Endothelial cell of umbilical vein (primary cell): ENCODE results near the gene MPZL3. TPM values are rescaled to one million over a fixed set of nuclear protein-coding genes. Genes with fewer than 3 reads are reported as not detected.

Experiments
- BruUV-seq: library from RNA; stranded (reverse); fragments of 400-500 nt; replicated peaks from 2 replicates; lab custom pipeline; 2021; lab: Mats Ljungman, UMichigan
- CTCF ChIA-PET: fragments of 300-600, 350-600 bp; sonication (Branson Sonifier 250); formaldehyde crosslinking; loops from one replicate; lab custom pipeline; 2021; ENCODE audit warnings: antibody characterized with exemption, inconsistent platforms; lab: Charles Lee
- POLR2A ChIA-PET: fragments of 300-600, 350-600 bp; sonication (Branson Sonifier 250); formaldehyde crosslinking; loops from one replicate; lab custom pipeline; 2021; ENCODE audit warnings: antibody characterized with exemption, inconsistent platforms; lab: Charles Lee
- DNase-seq: peaks from one replicate; pipeline ENCODE4 v3.0.0-alpha.2; 2011; ENCODE audit warnings: low read depth, low spot score
- FAIRE-seq: peaks from 2 replicates; lab custom pipeline; 2011; peaks lifted over from hg19 to GRCh38; lab: Jason Lieb, UNC
- H2AFZ ChIP-seq: 2 replicates; pipeline ENCODE4 v1.6.0; 2012; ENCODE audit warnings: low read depth, low read length, control low read depth, inconsistent platforms
- H3K27ac ChIP-seq: 2 replicates; pipeline ENCODE4 v1.5.1; 2011; ENCODE audit warnings: low read depth, mild to moderate bottlenecking, control low read depth, low read length, moderate library complexity; ENCODE audit not compliant: insufficient read depth
- H3K27me3 ChIP-seq, 2 experiments: 2 replicates each; pipeline versions ENCODE4 v1.6.0 to v1.6.1; 2011; ENCODE audit warnings: low read length in 2 of 2, mixed read lengths in 1 of 2; ENCODE audit not compliant: control insufficient read depth in 2 of 2, insufficient read depth in 2 of 2
- H3K36me3 ChIP-seq, 2 experiments: 2 replicates in 1 of 2; 3 replicates in 1 of 2; pipeline ENCODE4 v1.5.1; 2011; ENCODE audit warnings: low read length in 2 of 2, mild to moderate bottlenecking in 1 of 2, moderate library complexity in 1 of 2; ENCODE audit not compliant: control insufficient read depth in 2 of 2, insufficient read depth in 2 of 2; ENCODE audit errors: extremely low read depth in 1 of 2
- H3K4me1 ChIP-seq: 3 replicates; pipeline ENCODE4 v1.5.1; 2011; ENCODE audit warnings: mild to moderate bottlenecking, low read length; ENCODE audit not compliant: control insufficient read depth, insufficient read depth; ENCODE audit errors: extremely low read depth
- H3K4me2 ChIP-seq: 2 replicates; pipeline ENCODE4 v1.6.1; 2011; ENCODE audit warnings: low read length, control low read depth, mixed read lengths; ENCODE audit not compliant: insufficient read depth
- H3K4me3 ChIP-seq, 3 experiments: fragments of 200-600 bp in 1 of 3; sonication (generic), shearing (Covaris generic) in 1 of 3; replicated peaks in 1 of 3; 2 replicates each; pipeline ENCODE4 v1.5.1; 2011 to 2016; ENCODE audit warnings: control low read depth in 3 of 3, low read length in 3 of 3, mild to moderate bottlenecking in 2 of 3, inconsistent platforms in 1 of 3, low read depth in 1 of 3, moderate library complexity in 1 of 3; ENCODE audit not compliant: insufficient read depth in 1 of 3
- H3K79me2 ChIP-seq: 2 replicates; pipeline ENCODE4 v1.6.0; 2012; ENCODE audit warnings: low read length, inconsistent platforms; ENCODE audit not compliant: control insufficient read depth, insufficient read depth
- H3K9ac ChIP-seq: replicated peaks from 2 replicates; pipeline ENCODE3; 2011; ENCODE audit warnings: low read length, control low read depth; ENCODE audit not compliant: insufficient read depth; ENCODE audit errors: extremely low read depth
- H3K9me1 ChIP-seq: replicated peaks from 3 replicates; pipeline ENCODE4 v1.6.0; 2011; ENCODE audit warnings: mild to moderate bottlenecking, low read length; ENCODE audit not compliant: control insufficient read depth, insufficient read depth; ENCODE audit errors: extremely low read depth
- H3K9me3 ChIP-seq: replicated peaks from 2 replicates; pipeline ENCODE4 v1.5.1; 2012; ENCODE audit warnings: low read length, inconsistent platforms; ENCODE audit not compliant: control insufficient read depth, insufficient read depth
- H4K20me1 ChIP-seq: replicated peaks from 2 replicates; pipeline ENCODE3; 2011; ENCODE audit warnings: mild to moderate bottlenecking, low read length; ENCODE audit not compliant: control insufficient read depth, insufficient read depth; ENCODE audit errors: extremely low read depth
- EZH2 ChIP-seq: IDR thresholded peaks from 2 replicates; pipeline ENCODE4 v1.6.1; 2012; ENCODE audit warnings: borderline replicate concordance, low read depth, mild to moderate bottlenecking, moderate library complexity, low read length, inconsistent platforms; ENCODE audit not compliant: severe bottlenecking
- FOS ChIP-seq: IDR thresholded peaks from 2 replicates; pipeline ENCODE4 v1.6.1; 2011; ENCODE audit warnings: mild to moderate bottlenecking, low read length, moderate library complexity, borderline replicate concordance; ENCODE audit not compliant: insufficient read depth
- GATA2 ChIP-seq: IDR thresholded peaks from 2 replicates; pipeline ENCODE4 v1.7.0; 2011; ENCODE audit warnings: low read depth, mild to moderate bottlenecking, moderate library complexity, mixed read lengths, low read length; ENCODE audit not compliant: insufficient read length, insufficient read depth
- JUN ChIP-seq: IDR thresholded peaks from 2 replicates; pipeline ENCODE4 v1.6.1; 2011; ENCODE audit warnings: borderline replicate concordance, low read depth; ENCODE audit not compliant: insufficient read length, insufficient read depth
- MYC ChIP-seq: IDR thresholded peaks from one replicate; pipeline ENCODE4 v1.6.1; 2011; ENCODE audit warnings: mild to moderate bottlenecking, low read depth, low read length
- POLR2A ChIP-seq: IDR thresholded peaks from 2 replicates; pipeline ENCODE4 v1.6.1; 2012; ENCODE audit warnings: low read depth, mild to moderate bottlenecking, control low read depth, low read length
- POLR2AphosphoS5 ChIP-seq: IDR thresholded peaks from 2 replicates; pipeline ENCODE4 v1.6.1; 2012; ENCODE audit warnings: low read depth, mild to moderate bottlenecking, control low read depth, low read length, moderate library complexity; ENCODE audit not compliant: insufficient read depth
- dilution Hi-C: fragments of 300-500 bp; cut with MboI; formaldehyde crosslinking; loops from one replicate; pipeline ENCODE4 v1.15.0; 2019; ENCODE audit warnings: low sequenced_read_pairs; ENCODE audit not compliant: extremely low pct_ligation_motif_present
- intact Hi-C: fragments of 100-400 bp; cut with micrococcal nuclease; formaldehyde crosslinking; loops from one replicate; pipeline ENCODE4 v1.10.0; 2022
- polyA plus RNA-seq, 4 experiments: library from polyadenylated mRNA; depleted of rRNA in 3 of 4; stranded (reverse) in 3 of 4; unstranded in 1 of 4; fragments of >200 nt; gene quantifications; 2 replicates each; pipeline versions ENCODE4 v1.2.1 to v1.2.3, GENCODE V29; 2011 to 2012; ENCODE audit warnings: missing spikeins in 1 of 4
- total RNA-seq: library from RNA; stranded (reverse); gene quantifications from 2 replicates; pipeline ENCODE4 v1.2.3, GENCODE V29; 2021
- TF ChIP-seq, protein P1 (sequence below): IDR thresholded peaks from 2 replicates; pipeline ENCODE4 v1.6.1; 2011; ENCODE audit not compliant: insufficient read depth, insufficient read length
- TF ChIP-seq, protein P2 (sequence below), 2 donors: IDR thresholded peaks; 1 replicate in 1 of 2; 2 replicates in 1 of 2; pipeline ENCODE4 v1.5.1; 2011; ENCODE audit warnings: low read length in 2 of 2, mild to moderate bottlenecking in 2 of 2, moderate library complexity in 2 of 2, control low read depth in 1 of 2, inconsistent platforms in 1 of 2, low read depth in 1 of 2; ENCODE audit not compliant: insufficient read depth in 1 of 2; ENCODE audit errors: extremely low read depth in 1 of 2

The MPZL3 gene
- total and polyA plus RNA-seq, 2 donors (not counting 3 experiments of a cell fraction or from before 2014, with no cell fraction given), result 2.5 to 7.1 TPM

DNA sequence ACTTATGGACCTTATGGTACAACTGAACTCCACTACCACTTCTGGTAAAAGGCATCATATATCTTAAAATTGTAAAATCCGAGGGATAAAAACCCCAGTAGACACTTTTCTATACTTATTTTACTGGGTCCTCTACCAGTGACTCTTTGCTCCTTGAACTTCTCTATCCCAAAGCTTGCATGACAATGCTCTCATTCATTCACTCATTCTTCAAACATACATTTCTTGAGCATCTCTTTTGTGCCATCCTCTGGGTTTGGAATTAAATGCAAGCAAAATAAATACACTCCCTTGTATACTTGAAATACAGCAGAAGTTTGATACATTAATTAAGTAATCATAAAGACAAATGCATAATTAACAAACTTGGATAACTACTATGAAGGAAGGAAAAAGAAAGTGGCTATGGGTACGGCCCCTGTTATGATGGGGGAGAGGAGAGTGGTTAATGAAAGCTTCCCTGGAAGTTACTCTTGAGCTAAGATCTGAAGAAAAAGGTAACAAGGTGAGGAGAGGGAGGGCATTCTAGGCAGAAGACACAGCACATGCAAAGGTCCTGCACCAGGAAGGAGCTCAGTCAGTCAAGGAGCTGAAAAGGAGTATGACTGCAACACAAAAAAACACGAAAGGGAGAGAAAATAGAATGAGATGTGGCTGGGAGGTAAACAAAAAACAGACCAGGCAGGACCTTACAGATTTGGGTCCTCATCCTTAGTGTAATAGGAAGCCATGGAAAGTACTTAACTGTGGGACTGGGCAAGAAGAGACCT, 8.0 kb downstream of the MPZL3 start:
- FAIRE-seq, result no peak
- no peaks in the 10 kb centered on the region for H3K27me3 ChIP-seq

More for the DNA sequence above, 8.0 kb downstream of the MPZL3 start:
- no peak overlapping the region for H3K4me2 ChIP-seq
- H3K9me3 ChIP-seq, result no peaks in the 10 kb centered on the region
- ChIA-PET POLR2A (no interaction called here), CTCF (interaction anchor here (1.5 kb wide), 1 partner anchor 46 kb away, joined by 7 read pairs; no protein-coding TSS in a partner anchor)
- no peak overlapping the region for H3K9ac ChIP-seq
- TF ChIP-seq MYC (no peak), EZH2 (no peak), FOS (no peak), JUN (no peak), GATA2 (no peak), POLR2AphosphoS5 (no peak), POLR2A (no peak)
- TF ChIP-seq, protein P1, sequence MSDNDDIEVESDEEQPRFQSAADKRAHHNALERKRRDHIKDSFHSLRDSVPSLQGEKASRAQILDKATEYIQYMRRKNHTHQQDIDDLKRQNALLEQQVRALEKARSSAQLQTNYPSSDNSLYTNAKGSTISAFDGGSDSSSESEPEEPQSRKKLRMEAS, result no peak
- TF ChIP-seq, protein P2, sequence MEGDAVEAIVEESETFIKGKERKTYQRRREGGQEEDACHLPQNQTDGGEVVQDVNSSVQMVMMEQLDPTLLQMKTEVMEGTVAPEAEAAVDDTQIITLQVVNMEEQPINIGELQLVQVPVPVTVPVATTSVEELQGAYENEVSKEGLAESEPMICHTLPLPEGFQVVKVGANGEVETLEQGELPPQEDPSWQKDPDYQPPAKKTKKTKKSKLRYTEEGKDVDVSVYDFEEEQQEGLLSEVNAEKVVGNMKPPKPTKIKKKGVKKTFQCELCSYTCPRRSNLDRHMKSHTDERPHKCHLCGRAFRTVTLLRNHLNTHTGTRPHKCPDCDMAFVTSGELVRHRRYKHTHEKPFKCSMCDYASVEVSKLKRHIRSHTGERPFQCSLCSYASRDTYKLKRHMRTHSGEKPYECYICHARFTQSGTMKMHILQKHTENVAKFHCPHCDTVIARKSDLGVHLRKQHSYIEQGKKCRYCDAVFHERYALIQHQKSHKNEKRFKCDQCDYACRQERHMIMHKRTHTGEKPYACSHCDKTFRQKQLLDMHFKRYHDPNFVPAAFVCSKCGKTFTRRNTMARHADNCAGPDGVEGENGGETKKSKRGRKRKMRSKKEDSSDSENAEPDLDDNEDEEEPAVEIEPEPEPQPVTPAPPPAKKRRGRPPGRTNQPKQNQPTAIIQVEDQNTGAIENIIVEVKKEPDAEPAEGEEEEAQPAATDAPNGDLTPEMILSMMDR (IDR thresholded peaks at IDR 0.05; ENCODE audit: extremely low read depth in 1 of 2, insufficient read depth in 1 of 2, low read depth in 1 of 2, low read length in 2 of 2), result no peak
- no peak overlapping the region for H2AFZ ChIP-seq
- H3K27ac ChIP-seq, result no peak overlapping the region
- H3K36me3 ChIP-seq, result no peaks in the 10 kb centered on the region
- H3K9me1 ChIP-seq, result no peaks in the 10 kb centered on the region
- dilution Hi-C loops (no loop called here), intact Hi-C loops (no loop called here)
- no peak for DNase-seq
- no TSS peak for BruUV-seq
- H3K4me3 ChIP-seq, result no peak overlapping the region
- peaks cover 48% of the 10 kb centered on the region for H3K4me1 ChIP-seq
- H3K79me2 ChIP-seq, result no peaks in the 10 kb centered on the region
- H4K20me1 ChIP-seq, result no peaks in the 10 kb centered on the region
